PC-9 (cell line): ENCODE results near the gene RPS25.

Source experiments
- CTCF ChIP-seq: fragments of 200-600 bp; sonication (generic); conservative IDR thresholded peaks from 2 replicates; pipeline ENCODE4 v1.6.1; 2017; ENCODE audit warnings: mixed run types, antibody characterized with exemption, mild to moderate bottlenecking, moderate library complexity
- EZH2 ChIP-seq: fragments of 200-600 bp; sonication (generic); IDR thresholded peaks from 2 replicates; pipeline ENCODE4 v1.8.0; 2017; ENCODE audit warnings: antibody characterized with exemption, low read depth

GRCh38 chr11:118971646-118972045, 46.5 kb downstream of the RPS25 start, which contains the start of gene FOXR1:
- TF ChIP-seq CTCF (no peak), EZH2 (no peak)
